HCT116 (cell line): ENCODE results near the gene PDE4A.

Experiments used
- EZH2 ChIP-seq: fragments of 200-600 bp; sonication (generic); IDR thresholded peaks from 2 replicates; pipeline ENCODE4 v1.6.1; 2017; ENCODE audit warnings: antibody characterized with exemption, mixed run types
- REST ChIP-seq: IDR thresholded peaks from 2 replicates; pipeline ENCODE4 v1.6.1; 2012; ENCODE audit warnings: low read depth

GRCh38 chr19:10513223-10513622 is 92.9 kb downstream of the PDE4A start:
- TF ChIP-seq EZH2 = no peak
- TF ChIP-seq REST = no peak
